K562 (cell line): Measurements from ENCODE around the gene ABCC5. TPM values are rescaled to one million over a fixed set of nuclear protein-coding genes. Genes with fewer than 3 reads are reported as not detected.

ENCODE experiments used
- ATAC-seq: fragments of 200-7000 bp; cut with Tn5 transposase; 3 replicates; pipeline ENCODE4 v1.9.1; 2020; ENCODE audit warnings: moderate library complexity
- BruUV-seq: library from RNA; stranded (reverse); fragments of 400-500 nt; replicated peaks from 2 replicates; lab custom pipeline; 2021; lab: Mats Ljungman, UMichigan
- CTCF ChIA-PET: fragments of 300-600 bp; formaldehyde crosslinking; extraction: SDS; loops from one replicate; lab custom pipeline; 2021; ENCODE audit warnings: low intra/inter-chr PET ratio; lab: Yijun Ruan, JAX
- POLR2A ChIA-PET: fragments of 300-600, 350-650 bp; sonication (Branson Sonifier 250); formaldehyde crosslinking; extraction: SDS; loops from one replicate; lab custom pipeline; 2021; ENCODE audit warnings: antibody characterized with exemption, inconsistent platforms; lab: Yijun Ruan, JAX
- DNase-seq, 4 experiments: peaks; one replicate each; pipeline versions ENCODE4 v3.0.0 to v3.0.0-alpha.2; 2011 to 2018; ENCODE audit warnings: low spot score in 3 of 4, mixed read lengths in 3 of 4; ENCODE audit errors: extremely low read depth in 1 of 4
- FAIRE-seq: peaks from 2 replicates; lab custom pipeline; 2011; peaks lifted over from hg19 to GRCh38; lab: Jason Lieb, UNC
- H2AFZ ChIP-seq: 2 replicates; pipeline ENCODE4 v1.6.0; 2011; ENCODE audit warnings: low read depth, low read length, control low read depth, inconsistent platforms
- H3K27ac ChIP-seq: fragments of 200-600 bp; 3 replicates; pipeline ENCODE4 v1.8.0; 2011; ENCODE audit warnings: low read depth, mild to moderate bottlenecking, control low read depth, inconsistent platforms, low read length, moderate library complexity, mixed read lengths; ENCODE audit errors: extremely low read depth
- H3K27me3 ChIP-seq, 2 experiments: fragments of 300-600 bp in 1 of 2; 2 replicates in 1 of 2; 3 replicates in 1 of 2; pipeline versions ENCODE4 v1.6.0 to v1.8.0; 2011; ENCODE audit warnings: inconsistent platforms in 2 of 2, low read length in 2 of 2, mild to moderate bottlenecking in 1 of 2, mixed read lengths in 1 of 2, moderate library complexity in 1 of 2; ENCODE audit not compliant: control insufficient read depth in 2 of 2, insufficient read depth in 2 of 2
- H3K36me3 ChIP-seq: fragments of 300-600 bp; 3 replicates; pipeline ENCODE4 v1.8.0; 2011; ENCODE audit warnings: mild to moderate bottlenecking, low read length, inconsistent platforms; ENCODE audit not compliant: control insufficient read depth, insufficient read depth
- H3K4me1 ChIP-seq, 2 experiments: fragments of 200-600 bp in 1 of 2; replicated peaks in 1 of 2; 2 replicates in 1 of 2; 3 replicates in 1 of 2; pipeline versions ENCODE4 v1.5.1 to v1.8.0; 2011; ENCODE audit warnings: inconsistent platforms in 2 of 2, low read length in 2 of 2, mild to moderate bottlenecking in 1 of 2, mixed read lengths in 1 of 2, moderate library complexity in 1 of 2; ENCODE audit not compliant: control insufficient read depth in 2 of 2, insufficient read depth in 2 of 2
- H3K4me2 ChIP-seq: 2 replicates; pipeline ENCODE4 v1.6.1; 2011; ENCODE audit warnings: low read length, control low read depth, inconsistent platforms, mixed read lengths; ENCODE audit not compliant: insufficient read depth
- H3K4me3 ChIP-seq: fragments of 200-600 bp; sonication (generic), shearing (Covaris generic); 2 replicates; pipeline ENCODE4 v1.5.1; 2016; ENCODE audit warnings: control low read depth, inconsistent platforms
- H3K79me2 ChIP-seq: fragments of 200-600 bp; 3 replicates; pipeline ENCODE4 v1.8.0; 2011; ENCODE audit warnings: low read length, inconsistent platforms; ENCODE audit not compliant: control insufficient read depth, insufficient read depth
- H3K9ac ChIP-seq, 2 experiments: 2 replicates each; pipeline versions ENCODE4 v1.6.0 to v1.6.1; 2011; ENCODE audit warnings: low read depth in 2 of 2, low read length in 2 of 2, control low read depth in 1 of 2, inconsistent platforms in 1 of 2, mild to moderate bottlenecking in 1 of 2, mixed read lengths in 1 of 2; ENCODE audit not compliant: insufficient read depth in 1 of 2
- H3K9me1 ChIP-seq: one replicate; pipeline ENCODE4 v1.6.0; 2011; ENCODE audit warnings: inconsistent platforms, mild to moderate bottlenecking, low read length, moderate library complexity; ENCODE audit not compliant: control insufficient read depth, insufficient read depth
- H3K9me3 ChIP-seq: replicated peaks from 2 replicates; pipeline ENCODE4 v1.5.1; 2011; ENCODE audit warnings: low read depth, low read length, inconsistent platforms; ENCODE audit not compliant: control insufficient read depth, insufficient read depth
- H4K20me1 ChIP-seq: replicated peaks from 2 replicates; pipeline ENCODE4 v1.6.1; 2011; ENCODE audit warnings: low read length, inconsistent platforms, mixed read lengths; ENCODE audit not compliant: control insufficient read depth, insufficient read depth
- ATF1 ChIP-seq, 2 experiments: fragments of 450-650 bp in 1 of 2; IDR thresholded peaks; 2 replicates each; pipeline ENCODE4 v1.6.1; 2016; ENCODE audit warnings: missing compliant biosample characterization in 1 of 2, missing genetic modification characterization in 1 of 2
- CREBBP ChIP-seq: IDR thresholded peaks from one replicate; pipeline ENCODE4 v1.6.1; 2012; ENCODE audit warnings: low read depth, mild to moderate bottlenecking, control low read depth, inconsistent platforms, low read length
- CTCFL ChIP-seq: IDR thresholded peaks from 2 replicates; pipeline ENCODE4 v1.6.1; 2011; ENCODE audit warnings: borderline replicate concordance, low read depth, mild to moderate bottlenecking, moderate library complexity, low read length; ENCODE audit not compliant: insufficient read depth, poor library complexity, severe bottlenecking
- KHSRP ChIP-seq: fragments of 450-650 bp; IDR thresholded peaks from 2 replicates; pipeline ENCODE4 v1.6.1; 2017
- LARP7 ChIP-seq: fragments of 450-650 bp; IDR thresholded peaks from 2 replicates; pipeline ENCODE4 v1.6.1; 2016
- PHB ChIP-seq: fragments of 250-450 bp; sonication (Bioruptor Pico); IDR thresholded peaks from 2 replicates; pipeline ENCODE4 v1.5.0; 2021
- PRDM10 ChIP-seq: fragments of 450-650 bp; IDR thresholded peaks from 2 replicates; pipeline ENCODE4 v1.6.1; 2018; ENCODE audit not compliant: partially characterized antibody
- RAD51 ChIP-seq: fragments of 450-650 bp; IDR thresholded peaks from 2 replicates; pipeline ENCODE4 v1.7.1; 2016; ENCODE audit warnings: low read depth, mild to moderate bottlenecking, borderline replicate concordance
- SAFB2 ChIP-seq: fragments of 200-400 bp; formaldehyde crosslinking; IDR thresholded peaks from 2 replicates; pipeline ENCODE4 v1.6.1; 2018; ENCODE audit warnings: borderline replicate concordance, low read length, low read depth, moderate library complexity; ENCODE audit not compliant: severe bottlenecking
- SRSF9 ChIP-seq: fragments of 200-400 bp; formaldehyde crosslinking; IDR thresholded peaks from 2 replicates; pipeline ENCODE4 v1.6.1; 2017; ENCODE audit warnings: low read depth, low read length, borderline replicate concordance
- STAT5B ChIP-seq: fragments of 250-450 bp; sonication (Bioruptor Pico); IDR thresholded peaks from 2 replicates; pipeline ENCODE4 v1.8.0; 2021; ENCODE audit warnings: mild to moderate bottlenecking, inconsistent platforms
- ZBTB5 ChIP-seq: fragments of 450-650 bp; IDR thresholded peaks from 2 replicates; pipeline ENCODE4 v1.6.1; 2017; ENCODE audit warnings: antibody characterized with exemption
- ZNF143 ChIP-seq: sonication (generic); formaldehyde crosslinking; IDR thresholded peaks from 2 replicates; pipeline ENCODE4 v1.9.0; 2022; ENCODE audit warnings: mild to moderate bottlenecking, missing genetic modification reagents
- ZNF24 ChIP-seq: fragments of 450-650 bp; IDR thresholded peaks from 2 replicates; pipeline ENCODE4 v1.6.1; 2016
- ZNF274 ChIP-seq: IDR thresholded peaks from 2 replicates; pipeline ENCODE4 v1.6.1; 2011; ENCODE audit warnings: low read depth, mild to moderate bottlenecking, low read length, moderate library complexity, borderline replicate concordance
- ZNF766 ChIP-seq: fragments of 200-800 bp; sonication (Bioruptor generic); conservative IDR thresholded peaks from 2 replicates; pipeline ENCODE4 v1.6.1; 2016; ENCODE audit warnings: missing genetic modification characterization, missing compliant biosample characterization
- WGBS: fragments of 100-300 bp; shearing (Covaris generic); methylation state at CpG from one replicate; pipeline ENCODE4 v1.1.6; 2016; ENCODE audit warnings: low coverage, mixed read lengths; ENCODE audit not compliant: insufficient coverage; ENCODE audit errors: missing lambda C conversion rate; 5-methylcytosine and 5-hydroxymethylcytosine counted together
- in situ Hi-C: fragments of 300-500 bp; cut with MboI; formaldehyde crosslinking; loops from 4 replicates; pipeline ENCODE4 v1.15.0; 2018; ENCODE audit warnings: inconsistent platforms, mixed read lengths
- intact Hi-C: fragments of 100-400 bp; cut with micrococcal nuclease; formaldehyde crosslinking; loops from 2 replicates; pipeline ENCODE4 v1.14.2; 2022
- polyA plus RNA-seq, 8 experiments: library from polyadenylated mRNA; depleted of rRNA in 4 of 8; stranded (reverse) in 5 of 8; unstranded in 3 of 8; fragments of >200 nt; fragmentation: Nextera tagmentation in 2 of 8; fragmentation: Illumina TruSeq in 1 of 8; extraction: Ambion mirVana in 2 of 8; extraction: Trizol in 1 of 8; gene quantifications; 2 replicates each; pipeline versions ENCODE4 v1.2.1 to v1.2.3, GENCODE V29; 2011 to 2014; ENCODE audit warnings: inconsistent platforms in 1 of 8, missing spikeins in 1 of 8
- total RNA-seq, 7 experiments: library from RNA; depleted of rRNA in 6 of 7; stranded (reverse); fragments of >200 nt in 6 of 7; fragmentation: Illumina TruSeq in 2 of 7; extraction: Trizol in 2 of 7; gene quantifications; 2 replicates each; pipeline versions ENCODE4 v1.2.1 to v1.2.3, GENCODE V29; 2011 to 2021; ENCODE audit warnings: low replicate concordance in 1 of 7

Gene ABCC5
- total and polyA plus RNA-seq, 9 of the 15 experiments (the other 6 are each of a cell fraction or from before 2014, with no cell fraction given): 22.0 to 53.0 (median 41.9) TPM

- no peak overlapping the region for H3K27ac ChIP-seq
- peaks cover 12% of the 10 kb centered on the region in 2 experiments; a peak in 3 of 5 replicates for H3K4me1 ChIP-seq
- FAIRE-seq (no peak), DNase-seq (no peak), ATAC-seq (no peak)
- H3K4me2 ChIP-seq: no peak overlapping the region
- peaks cover 35% of the 10 kb centered on the region for H3K79me2 ChIP-seq
- H3K27me3 ChIP-seq: peaks cover 0 to 9% of the 10 kb centered on the region in 2 experiments; a peak in 3 of 5 replicates
- no peak overlapping the region for H3K9ac ChIP-seq
- CTCF ChIA-PET: interaction anchor here (1.3 kb wide), 1 partner anchor 10 kb away, joined by 6 read pairs; no protein-coding TSS in a partner anchor
- intact Hi-C loops (loop anchor here (2.0 kb wide), 1 partner anchor 417 kb away; no protein-coding TSS in a partner anchor), in situ Hi-C loops (no loop called here)
- POLR2A ChIA-PET: no interaction called here
- H3K36me3 ChIP-seq: peaks cover 7% of the 10 kb centered on the region; the same call in 1 of the 3 replicates
- H2AFZ ChIP-seq: no peak overlapping the region
- H3K4me3 ChIP-seq: no peak overlapping the region
- BruUV-seq: no TSS peak
- 85% methylated on average over 10 of the region's 10 CpGs for WGBS
- 0 out of 2 replicates have a peak, but pooled peaks cover 3% of the 10 kb centered on the region for H4K20me1 ChIP-seq
- H3K9me3 ChIP-seq: no peaks in the 10 kb centered on the region
- H3K9me1 ChIP-seq: no peaks in the 10 kb centered on the region
- TF ChIP-seq PRDM10 (no peak), RAD51 (no peak), ZNF24 (no peak), ZBTB5 (no peak), ZNF766 (CRISPR knock-in tag) (no peak), ZNF274 (no peak), SAFB2 (no peak), PHB (CRISPR knock-in tag) (no peak), CREBBP (no peak), SRSF9 (no peak), ZNF143 (CRISPR knock-in tag) (no peak), KHSRP (no peak), ATF1 (CRISPR knock-in tag; IDR thresholded peaks at IDR 0.05) (no peak), ATF1 (tag; IDR thresholded peaks at IDR 0.05) (no peak), CTCFL (no peak), STAT5B (no peak), LARP7 (no peak)
Measured at GRCh38 chr3:183885766-183886165, 131.9 kb downstream of the ABCC5 start.
